HG03060 (cell line): Measurements from ENCODE around the gene DHX15.
"Not testable (repeated sequence)": the region's sequence is repeated elsewhere in the genome, so short reads cannot be mapped to it uniquely, and the experiment has no call there.

Experiments
- ATAC-seq: cut with Tn5 transposase; IDR thresholded peaks from one replicate; pipeline ENCODE4 v1.9.1; 2021; ENCODE audit warnings: low read depth, moderate number of reproducible peaks; ENCODE audit not compliant: unreplicated experiment

DHX15 gene

DNA sequence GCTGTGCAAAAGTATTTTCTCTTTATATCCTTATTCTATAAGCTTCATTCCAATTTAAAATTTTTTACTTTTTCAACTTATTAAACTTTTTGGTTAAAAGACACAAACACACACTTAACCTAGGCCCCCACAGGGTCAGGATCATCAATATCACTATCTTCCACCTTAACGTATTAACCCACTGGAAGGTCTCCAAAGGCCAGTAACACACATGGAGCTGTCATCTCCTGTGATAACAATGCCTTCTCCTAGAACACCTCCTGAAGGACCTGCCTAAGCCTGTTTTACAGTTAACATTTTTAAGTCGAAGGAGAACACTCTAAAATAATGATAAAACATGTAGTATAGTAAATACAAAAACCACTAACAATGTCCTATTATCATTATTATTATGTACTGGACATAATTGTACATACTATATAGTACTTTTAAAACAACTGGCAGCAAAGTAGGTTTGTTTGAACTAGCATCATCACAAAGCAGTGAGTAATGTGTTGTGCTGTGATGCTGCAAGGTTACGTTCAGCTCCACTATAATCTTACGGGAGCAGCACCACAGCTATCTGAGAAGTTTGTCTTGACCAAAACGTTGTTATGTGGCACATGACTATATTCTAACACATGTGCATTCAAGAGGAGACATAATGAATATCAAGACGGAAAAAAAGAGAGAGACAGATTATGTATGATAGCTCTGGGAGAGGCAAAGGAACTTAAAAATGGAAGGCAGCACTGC lies 33.7 kb downstream of the DHX15 start:
- no peak for ATAC-seq

DNA sequence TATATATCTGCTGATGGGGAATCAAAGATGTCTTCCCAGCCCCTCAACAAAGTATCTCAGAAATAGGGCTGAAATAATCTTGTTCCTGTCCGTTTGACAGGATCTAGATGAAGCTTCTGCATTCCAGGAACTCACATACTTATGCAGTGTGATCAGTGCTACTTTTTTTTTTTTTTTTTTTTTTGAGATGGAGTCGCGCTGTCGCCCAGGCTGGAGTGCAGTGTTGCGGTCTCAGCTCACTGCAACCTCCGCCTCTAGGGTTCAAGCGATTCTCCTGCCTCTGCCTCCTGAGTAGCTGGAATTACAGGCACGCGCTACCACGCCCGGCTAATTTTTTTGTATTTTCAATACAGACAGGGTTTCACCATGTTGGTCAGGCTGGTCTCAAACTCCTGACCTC lies 36.4 kb downstream of the DHX15 start:
- ATAC-seq, result no peak

DNA sequence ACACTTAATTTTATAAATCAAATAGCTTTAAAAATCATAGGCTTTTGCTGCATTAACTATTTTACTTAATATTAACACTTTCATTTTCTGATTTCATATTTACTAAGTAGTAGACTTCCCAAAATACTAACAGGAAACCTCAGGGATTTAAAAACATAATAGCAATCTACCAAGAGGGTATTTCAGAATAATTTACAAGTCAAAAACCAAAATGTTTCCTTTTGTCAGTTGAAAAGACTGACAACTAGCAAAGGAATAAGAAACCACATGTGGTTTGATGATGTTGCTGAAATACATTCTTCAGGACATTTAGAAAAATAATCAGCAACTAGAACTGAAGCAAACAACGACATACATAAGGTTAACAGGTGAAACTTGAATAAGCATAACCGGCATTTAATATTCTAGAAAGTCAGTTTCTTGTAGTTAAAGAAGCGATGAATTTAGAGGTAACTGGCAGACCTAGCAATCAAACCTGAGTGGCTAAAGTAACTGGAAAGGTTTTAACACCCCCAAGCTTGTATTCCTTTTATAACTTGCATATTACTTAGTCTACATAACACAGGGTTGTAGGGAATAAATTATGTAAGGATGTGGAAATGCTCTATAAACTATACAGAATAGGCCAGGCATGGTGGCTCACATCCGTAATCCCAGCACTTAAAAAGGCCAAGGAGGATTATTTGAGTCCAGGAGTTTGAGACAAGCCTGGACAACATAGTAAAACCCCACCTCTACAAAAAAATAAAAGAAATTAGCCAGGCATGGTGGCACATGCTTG lies 40.0 kb downstream of the DHX15 start:
- ATAC-seq, result no peak

DNA sequence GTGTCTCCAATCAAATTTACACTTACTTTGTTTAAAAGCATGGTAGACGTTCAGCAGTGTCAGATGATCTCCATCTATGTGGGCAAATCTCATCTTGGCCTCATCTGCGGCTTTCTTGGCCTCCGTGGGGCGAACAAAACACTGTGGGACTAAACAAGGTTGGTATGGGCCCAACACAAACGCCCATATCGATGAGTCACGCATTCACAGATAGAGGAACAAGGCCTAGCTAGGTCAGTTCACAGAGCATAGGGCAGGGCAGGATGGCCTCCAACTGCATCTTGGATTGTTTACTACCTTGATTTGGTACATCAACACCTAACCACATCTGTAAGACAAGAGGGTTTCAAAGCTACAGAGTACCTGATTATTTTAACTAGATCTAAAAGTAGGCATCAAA lies 47.3 kb downstream of the DHX15 start:
- ATAC-seq, result no peak

DNA sequence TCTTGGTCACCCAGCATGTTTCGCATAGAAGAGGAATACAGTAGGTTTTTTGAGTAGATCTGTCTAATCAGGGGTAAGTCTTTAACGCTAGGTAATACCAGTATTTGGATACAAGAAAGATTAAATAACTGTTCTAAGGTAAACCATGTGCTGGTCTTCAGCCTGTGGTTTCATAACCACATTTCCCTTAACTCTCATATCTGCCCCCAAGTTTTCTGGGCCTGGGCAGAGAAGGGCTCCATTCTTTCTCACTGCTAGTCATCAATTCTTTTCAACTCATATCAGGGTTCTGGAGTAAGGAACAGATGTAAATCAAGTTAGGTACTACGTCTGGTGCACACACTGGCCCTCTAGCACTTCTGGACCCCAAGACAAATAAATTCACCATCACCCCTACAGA lies 49.0 kb downstream of the DHX15 start:
- ATAC-seq, result no peak

DNA sequence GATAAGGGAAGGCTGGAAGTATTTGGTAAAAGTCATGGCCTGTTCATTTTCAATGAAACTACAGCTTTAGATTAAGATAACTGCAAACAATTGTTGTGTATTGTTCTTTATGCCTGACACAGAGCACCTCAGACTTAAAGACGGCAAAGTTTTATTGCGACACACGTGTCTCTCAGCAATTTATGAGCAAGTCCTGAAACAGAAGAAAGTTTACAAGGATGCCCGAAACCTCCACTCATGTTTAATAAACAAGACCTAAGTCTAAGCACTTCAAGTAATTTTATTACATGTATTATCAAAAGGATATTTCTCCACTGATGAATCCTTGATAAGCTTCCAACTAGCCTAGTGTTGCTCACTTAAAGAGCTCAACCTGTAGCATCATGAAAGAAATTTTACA lies 51.0 kb downstream of the DHX15 start:
- no peak for ATAC-seq

DNA sequence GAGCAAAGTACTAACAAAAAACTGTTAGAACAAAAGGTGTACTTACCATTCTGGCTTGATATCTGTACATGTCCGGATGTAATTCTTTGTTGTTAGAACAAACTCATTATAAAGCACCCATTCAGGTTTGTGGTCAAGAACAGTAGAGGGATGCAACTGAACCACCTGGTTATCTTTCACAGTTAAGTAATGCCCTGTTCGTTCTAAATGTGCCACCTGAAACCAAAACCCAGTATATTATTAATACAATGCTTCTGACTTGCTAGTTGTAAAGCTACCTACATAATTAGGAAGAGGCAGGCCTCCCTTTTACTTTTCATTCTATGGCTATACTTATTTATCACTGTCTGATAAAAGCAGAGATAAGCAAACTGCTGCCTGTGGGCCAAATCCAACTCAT lies 54.8 kb downstream of the DHX15 start:
- ATAC-seq, result no peak

DNA sequence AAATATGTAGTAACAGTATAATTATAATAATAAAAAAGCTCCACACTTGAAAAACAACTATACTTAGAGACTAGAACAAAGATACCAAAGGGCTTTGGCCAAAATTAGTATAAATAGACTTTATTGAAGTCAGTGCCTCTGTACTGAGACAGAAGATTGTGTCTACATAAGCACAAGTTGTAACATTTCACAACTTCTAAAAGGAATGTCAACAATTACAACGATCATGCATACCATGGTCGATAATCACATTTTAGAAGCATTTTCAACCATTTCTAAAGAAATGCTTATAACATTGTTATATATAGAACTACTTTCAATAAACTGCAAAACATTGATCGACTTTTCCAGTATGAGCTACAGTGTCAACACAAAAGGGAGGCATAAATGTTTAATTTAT lies 57.0 kb downstream of the DHX15 start:
- ATAC-seq, result no peak

DNA sequence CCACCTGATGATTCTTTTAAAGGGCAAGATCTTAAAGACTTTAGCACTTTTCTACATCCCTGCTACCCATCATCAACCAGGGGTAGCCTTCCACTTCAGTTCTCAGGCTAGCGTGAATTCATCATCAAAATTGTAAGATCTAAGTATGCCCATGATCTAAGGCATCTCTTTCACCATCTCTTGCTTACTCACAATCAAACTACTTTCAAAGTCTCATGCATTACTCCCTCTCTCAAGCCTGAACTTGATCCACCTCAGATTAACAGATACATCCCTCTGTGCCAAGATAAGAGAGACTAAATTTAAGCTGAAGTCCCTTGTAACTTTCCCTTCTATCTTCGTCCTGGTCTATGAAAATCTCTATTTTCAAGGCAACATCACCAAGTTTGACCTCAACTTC lies 62.8 kb downstream of the DHX15 start:
- ATAC-seq, result no peak

DNA sequence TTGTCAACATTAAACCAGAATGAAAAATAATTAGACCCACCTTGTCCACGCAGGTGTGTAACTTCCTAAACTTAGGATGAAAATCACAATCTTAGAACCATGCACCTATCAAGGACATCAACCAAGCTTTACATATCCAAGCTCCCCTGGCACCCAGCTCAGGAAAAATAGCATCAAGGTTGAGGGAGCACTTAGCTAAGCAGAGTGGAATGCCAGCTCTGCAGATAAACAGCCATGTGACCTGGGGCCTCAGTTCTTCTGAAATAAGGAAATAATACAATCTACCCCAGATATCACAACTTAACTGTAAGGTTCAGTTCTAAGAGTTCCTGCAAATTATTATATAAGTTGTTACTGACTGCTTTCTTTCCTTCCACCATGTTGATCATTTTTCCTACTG lies 64.7 kb downstream of the DHX15 start:
- no peak for ATAC-seq

DNA sequence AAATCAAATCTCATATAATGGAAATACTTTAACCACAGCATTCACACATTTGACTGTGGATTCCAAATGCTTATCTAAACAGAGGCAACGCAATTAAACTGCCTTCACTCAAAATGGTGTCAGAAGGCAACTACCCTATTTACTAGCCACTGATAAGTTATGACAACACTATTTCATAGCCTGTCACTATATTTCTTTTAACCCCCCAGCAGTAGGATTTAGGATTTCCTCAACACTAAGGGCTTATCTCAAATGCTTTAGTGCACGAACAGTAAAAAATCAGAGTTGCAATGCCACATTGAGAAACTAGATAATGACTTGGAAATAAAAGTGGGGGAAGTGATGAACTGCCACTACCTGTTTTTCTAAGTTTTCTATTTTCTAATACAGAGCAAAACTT lies 66.7 kb downstream of the DHX15 start:
- no peak for ATAC-seq

DNA sequence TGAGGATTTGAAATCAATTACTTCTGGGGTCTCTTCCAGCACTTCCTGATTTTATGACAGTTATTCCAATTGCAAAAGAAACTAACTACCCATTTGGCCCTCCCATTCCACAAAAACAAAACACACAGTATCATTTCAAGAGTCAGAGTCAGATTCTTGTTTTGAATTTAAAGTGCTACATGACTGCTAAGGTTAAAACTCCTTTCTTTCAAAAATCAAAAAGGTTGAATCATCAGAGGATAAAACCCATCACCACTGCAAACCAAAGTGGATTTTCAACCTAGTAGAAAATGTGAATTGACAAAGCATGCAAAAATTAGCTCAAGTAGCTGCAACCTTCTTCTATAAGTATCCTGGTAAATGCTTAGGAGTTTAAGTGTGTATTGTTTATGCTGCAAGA lies 67.4 kb downstream of the DHX15 start:
- no peak for ATAC-seq

DNA sequence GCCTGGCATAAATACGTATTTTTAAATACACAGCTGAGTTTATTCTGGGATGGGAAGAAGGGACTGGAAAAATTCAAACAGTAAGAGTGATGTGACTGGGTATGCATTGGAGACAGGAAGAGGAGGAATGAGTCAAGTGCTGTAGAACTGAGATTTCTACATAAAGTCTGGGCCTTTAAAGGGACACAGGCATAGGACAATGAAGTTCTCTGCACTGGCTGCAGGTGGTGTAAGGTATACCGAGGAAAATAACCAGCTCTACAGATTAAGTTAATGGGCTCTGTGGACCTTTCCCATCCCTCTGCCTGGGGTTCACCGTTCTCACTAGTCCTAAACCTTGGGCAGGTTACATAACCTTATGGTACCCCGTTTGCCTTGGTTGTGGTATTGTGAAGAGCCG lies 68.7 kb downstream of the DHX15 start:
- no peak for ATAC-seq

DNA sequence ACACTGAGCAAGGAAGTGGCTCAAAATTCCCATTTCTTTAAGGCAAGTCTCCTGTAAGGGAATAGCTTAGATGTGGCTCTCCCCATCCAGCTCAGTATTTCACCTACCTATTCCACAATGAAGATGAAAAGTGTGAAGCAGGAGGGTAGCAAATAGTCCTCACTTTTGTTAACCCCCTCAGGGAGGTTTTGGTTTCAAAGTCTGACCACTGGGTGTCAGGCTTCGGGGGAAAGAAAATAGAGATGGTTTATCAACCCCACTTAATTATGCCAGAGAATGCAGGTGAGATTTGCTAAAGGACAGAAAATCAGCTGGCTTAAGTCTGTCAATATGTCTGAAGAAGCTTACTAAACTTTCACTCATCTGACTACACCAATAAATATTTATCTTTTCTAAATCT lies 69.5 kb downstream of the DHX15 start:
- no peak for ATAC-seq

DNA sequence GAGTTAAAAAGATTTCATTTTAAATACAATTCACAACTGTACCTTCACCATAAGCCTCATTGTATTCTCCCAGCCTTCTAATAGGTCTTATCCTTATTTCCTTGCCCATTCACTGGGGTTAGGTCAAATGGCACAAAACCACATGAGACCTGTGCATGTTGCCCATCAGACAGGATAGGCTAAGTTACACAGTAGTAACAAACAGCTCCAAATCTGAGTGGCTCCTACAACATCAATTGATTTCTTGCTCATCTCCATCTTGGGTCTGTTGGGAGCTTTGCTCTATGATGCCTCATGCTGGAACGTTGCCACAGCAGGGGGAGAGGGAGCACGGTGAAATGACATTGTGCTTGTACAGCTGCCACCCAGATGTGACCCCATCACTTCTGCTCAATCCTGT lies 70.6 kb downstream of the DHX15 start:
- no peak for ATAC-seq

DNA sequence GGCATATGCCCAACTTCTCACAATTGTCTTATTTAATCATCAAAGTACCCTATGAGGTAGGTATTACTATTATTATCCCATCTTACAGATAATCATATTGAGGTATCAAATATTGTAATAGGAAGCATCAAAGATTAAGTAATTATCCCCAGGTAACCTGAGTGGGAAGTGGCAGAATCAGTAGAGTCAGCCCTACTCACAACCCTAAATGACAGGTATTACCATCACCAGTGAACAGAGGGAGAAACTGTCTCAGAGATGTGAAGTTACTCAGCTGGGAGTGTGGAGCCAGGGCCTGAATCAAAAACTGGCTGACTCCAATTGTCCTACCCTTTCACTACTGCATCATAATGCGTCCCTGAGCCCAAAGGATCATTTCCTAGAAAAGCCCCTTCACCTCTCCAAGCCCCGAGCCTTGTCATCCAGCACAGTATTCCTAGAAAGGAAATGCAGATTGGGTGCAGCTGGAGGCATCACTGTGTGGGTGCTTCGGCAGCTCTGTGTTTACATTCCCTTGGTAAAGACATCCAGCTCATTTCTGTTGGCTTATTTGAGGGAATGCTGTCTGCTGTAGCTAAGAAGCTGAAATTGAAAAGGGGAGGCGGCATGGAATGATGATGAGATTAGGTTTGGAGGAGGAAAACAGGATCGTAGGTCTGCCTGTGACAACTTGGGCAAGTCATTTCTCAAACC lies 72.8 kb downstream of the DHX15 start:
- no peak for ATAC-seq

DNA sequence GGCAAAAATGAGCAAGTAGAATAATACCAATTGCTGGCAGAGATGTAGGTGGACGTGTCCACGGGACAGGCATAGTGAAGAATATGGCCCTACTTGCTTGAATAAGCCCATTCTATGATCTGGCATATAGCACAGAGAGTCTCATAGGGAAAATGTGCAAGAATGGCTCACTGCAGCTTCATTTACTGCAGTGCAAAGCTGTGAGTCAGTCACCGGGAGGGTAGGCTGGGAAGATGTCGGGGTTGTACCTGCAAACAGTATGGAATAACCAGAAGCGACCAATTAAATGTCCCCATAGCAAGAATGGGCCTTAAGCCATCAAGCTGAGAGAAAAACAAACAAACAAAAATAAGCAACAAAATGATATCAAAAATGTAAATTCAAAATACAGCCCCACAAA lies 74.3 kb downstream of the DHX15 start:
- ATAC-seq, result no peak

DNA sequence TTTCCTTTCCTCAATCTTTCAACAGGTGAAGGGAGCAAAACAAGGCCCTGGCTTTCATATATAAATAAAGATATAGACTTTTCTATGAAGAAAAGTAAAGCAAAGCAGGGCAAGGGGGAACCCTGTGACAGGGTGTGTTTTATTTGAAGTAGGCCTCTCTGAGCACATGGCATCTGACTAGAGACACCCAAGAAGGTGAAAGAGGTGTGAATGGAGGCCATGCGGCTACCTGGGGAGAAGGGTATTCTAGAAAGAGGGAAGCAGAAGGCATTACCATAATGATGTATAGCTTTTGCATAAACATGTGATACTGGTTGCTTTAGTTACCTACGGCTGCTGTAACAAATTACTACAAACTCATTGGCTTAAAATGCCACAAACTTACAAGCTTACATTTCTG lies 75.8 kb downstream of the DHX15 start:
- ATAC-seq, result no peak

DNA sequence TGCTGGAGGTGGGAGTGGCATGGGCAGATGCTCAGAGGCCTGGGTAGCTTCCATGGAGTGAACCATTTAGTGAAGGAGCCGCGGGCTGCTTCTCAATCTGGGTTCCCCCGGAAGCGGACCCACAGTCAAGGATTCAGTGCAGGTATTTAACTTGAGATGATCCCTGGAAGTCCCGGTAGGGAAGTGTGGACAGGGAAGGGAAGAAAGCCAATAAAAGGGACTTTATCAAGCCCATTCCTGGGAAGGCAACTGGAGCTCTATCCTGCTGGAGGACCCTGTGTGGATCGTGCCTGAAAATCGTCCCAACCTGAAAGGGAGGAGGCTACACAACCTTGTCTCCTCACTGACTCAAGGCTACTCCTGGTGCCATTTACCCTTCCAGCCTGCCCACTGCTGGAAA lies 76.9 kb downstream of the DHX15 start:
- ATAC-seq, result no peak

DNA sequence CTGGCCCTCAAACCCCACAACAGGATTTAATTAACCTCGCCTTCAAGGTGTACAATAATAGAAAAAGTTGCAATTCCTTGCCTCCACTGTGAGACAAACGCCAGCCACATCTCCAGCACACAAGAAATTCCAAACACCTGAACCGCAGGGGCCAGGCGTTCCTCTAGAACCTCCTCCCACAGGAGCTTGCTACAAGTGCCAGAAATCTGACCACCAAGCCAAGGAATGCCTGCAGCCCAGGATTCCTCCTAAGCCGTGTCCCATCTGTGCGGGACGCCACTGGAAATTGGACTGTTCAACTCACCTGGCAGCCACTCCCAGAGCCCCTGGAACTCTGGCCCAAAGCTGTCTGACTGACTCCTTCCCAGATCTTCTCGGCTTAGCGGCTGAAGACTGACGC lies 81.3 kb downstream of the DHX15 start:
- ATAC-seq, result not testable (repeated sequence)

DNA sequence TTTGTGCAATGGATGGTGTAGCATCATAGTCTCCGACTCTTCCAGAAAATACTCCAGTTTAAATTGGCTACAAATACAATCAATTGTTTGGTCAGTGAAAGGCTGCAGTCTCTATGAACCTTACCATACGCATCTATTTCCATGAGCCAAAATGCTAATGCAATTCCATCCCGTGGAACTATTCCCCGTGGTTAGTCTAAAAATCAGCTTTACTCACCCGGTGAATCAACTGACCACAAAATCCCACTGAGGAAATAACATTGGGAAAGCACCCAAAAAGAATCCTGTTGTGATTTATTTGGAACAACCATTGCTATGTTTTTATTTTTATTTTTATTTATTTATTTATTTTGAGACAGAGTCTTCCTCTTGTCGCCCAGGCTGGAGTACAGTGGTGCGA lies 87.1 kb downstream of the DHX15 start:
- ATAC-seq, result no peak

DNA sequence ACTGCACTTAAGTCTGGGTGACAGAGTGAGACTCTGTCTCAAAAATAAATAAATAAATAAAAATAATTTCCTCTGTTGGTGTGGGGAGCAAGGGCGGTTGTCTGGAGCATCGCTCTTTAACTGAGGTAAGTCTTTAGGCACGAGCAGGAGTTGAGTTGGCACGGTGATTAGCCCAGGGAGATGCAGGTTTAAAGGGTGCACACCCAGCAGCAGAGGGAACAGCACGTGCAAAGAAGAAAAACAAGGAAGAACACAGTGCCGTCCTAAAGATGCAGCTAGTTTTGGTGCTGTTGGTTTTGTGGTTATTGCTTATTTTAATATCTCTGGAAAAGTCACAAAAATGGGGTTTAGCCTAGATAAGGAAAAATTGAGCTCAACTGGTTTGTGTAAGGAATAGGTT lies 87.8 kb downstream of the DHX15 start:
- no peak for ATAC-seq
